ENCODE results near the gene USP6NL.

USP6NL gene

DNA sequence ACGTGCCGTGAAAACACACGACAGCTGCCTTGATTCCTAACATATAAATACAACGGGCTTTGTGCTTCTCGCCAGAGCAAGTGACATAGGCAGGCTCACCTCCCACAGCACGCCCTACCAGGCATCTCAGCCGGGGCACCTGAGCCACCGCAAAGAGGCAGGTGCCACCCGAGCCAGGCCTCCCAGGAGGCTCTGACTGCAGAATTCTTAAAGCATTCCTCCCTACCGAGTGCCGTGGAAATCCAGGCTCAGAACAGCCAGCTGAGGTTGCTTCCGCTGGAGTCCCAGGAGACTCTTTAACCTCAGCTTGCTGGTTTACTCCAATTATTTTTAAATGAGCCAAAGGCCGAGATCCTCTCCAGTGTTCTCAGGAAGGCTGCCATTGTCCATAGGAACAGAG lies 206.5 kb downstream of the USP6NL start:
- no peak for DNase-seq

Measured in stimulated activated naive CD4-positive, alpha-beta T cell treated with Interleukin-2 at 50 U/mL for 16 hours (primary cell).